ENCODE results near the gene DNAJC17. TPM values are rescaled to one million over a fixed set of nuclear protein-coding genes. Genes with fewer than 3 reads are reported as not detected.
A peak's percentile ranks its signal among the peaks of the same experiment; 100 is the strongest.

The DNAJC17 gene
- total and polyA plus RNA-seq, 8 donors, result 12.2 to 57.6 (median 15.8) TPM

DNA sequence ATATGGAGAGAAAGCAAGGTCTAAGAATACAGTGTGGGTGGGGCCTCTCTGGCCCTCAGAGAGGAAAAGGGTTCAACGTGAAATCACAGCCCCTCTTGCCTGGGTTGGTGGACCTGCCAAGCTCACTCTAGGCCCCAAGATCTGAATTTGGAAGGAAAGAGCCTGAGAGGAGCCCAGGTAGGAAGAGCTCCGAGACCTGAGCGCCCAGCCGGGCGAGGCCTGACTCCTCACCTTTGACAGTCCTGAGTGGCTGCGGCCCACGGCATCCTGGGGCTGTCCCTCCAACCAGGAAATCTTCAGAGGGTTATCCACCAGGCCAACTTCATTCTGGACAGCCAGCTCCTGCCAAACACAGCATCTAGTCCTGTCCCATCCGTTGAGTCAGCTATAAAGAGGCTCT is 33.8 kb downstream of the DNAJC17 start:
- WGBS, 2 donors, result 88 to 94% methylated on average over 8 of the region's 8 CpGs
- no peak for TF ChIP-seq CTCF (IDR thresholded peaks at IDR 0.05)
- Histone ChIP-seq H3K4me3 (no peak overlapping the region), H3K27ac (no peak overlapping the region), H3K27me3 (no peaks in the 10 kb centered on the region), H3K36me3 (peaks cover 0 to 38% (median 18%) of the 10 kb centered on the region in 3 donors), H3K4me1 (no peaks in the 10 kb centered on the region), H3K9me3 (no peaks in the 10 kb centered on the region)
- intact Hi-C loops (cut with DNase I), result no loop called here
- DNase-seq (peak in 1 of 6 donors; percentile 35), FAIRE-seq (no peak), ATAC-seq (no peak)

GRCh38 chr15:40772014-40772413 is 35.3 kb downstream of the DNAJC17 start:
- intact Hi-C loops (cut with DNase I), result no loop called here
- Histone ChIP-seq H3K9me3 (no peaks in the 10 kb centered on the region), H3K4me3 (no peak overlapping the region), H3K27me3 (no peaks in the 10 kb centered on the region), H3K27ac (no peak overlapping the region), H3K4me1 (no peaks in the 10 kb centered on the region), H3K36me3 (peaks cover 0 to 32% (median 18%) of the 10 kb centered on the region in 3 donors)
- DNase-seq, result peak in 1 of 6 donors; percentile 39
- FAIRE-seq, result no peak
- 90 to 91% methylated on average over 12 to 13 of the region's 13 CpGs for WGBS, 2 donors
- no peak for TF ChIP-seq CTCF (IDR thresholded peaks at IDR 0.05)
- ATAC-seq, result no peak

- intact Hi-C loops (cut with DNase I), result no loop called here
Measured at GRCh38 chr15:40771242-40771641, 36.0 kb downstream of the DNAJC17 start.

DNA sequence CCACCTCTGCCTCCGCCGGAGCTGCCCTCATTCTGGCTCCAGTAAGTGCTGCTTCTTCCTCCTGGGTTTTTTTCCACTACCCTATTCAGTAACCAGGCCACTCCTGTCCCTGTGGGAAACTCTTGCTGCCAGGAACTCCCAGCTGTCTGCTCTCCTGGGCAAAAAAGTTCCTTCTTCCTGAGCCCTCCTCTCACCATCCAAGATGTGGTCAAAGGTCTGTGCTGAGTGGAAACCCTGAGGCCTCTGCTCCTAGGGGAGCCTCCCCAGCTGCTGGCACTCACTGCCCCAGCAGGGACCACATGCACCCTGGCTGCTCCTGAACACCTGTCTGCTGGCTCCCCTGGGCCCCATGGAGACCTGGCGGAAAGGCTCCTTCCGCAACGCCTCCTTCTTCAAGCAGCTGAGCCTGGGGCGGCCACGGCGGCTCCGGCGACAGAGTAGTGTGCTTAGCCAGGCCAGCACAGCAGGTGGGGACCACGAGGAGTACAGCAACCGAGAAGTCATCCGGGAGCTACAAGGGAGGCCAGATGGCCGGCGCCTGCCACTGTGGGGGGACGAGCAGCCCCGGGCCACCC is 37.0 kb downstream of the DNAJC17 start:
- intact Hi-C loops (cut with DNase I), result no loop called here
- H3K4me1 ChIP-seq, result peaks cover 0 to 4% (median under 1%) of the 10 kb centered on the region in 3 donors
- peak overlapping the region in 2 of 4 donors; percentile 43 to 51 for H3K27ac ChIP-seq
- ATAC-seq (peak in 2 of 4 donors; percentile 2 to 5), DNase-seq (no peak), FAIRE-seq (no peak)
- 88 to 91% methylated on average over 16 to 17 of the region's 17 CpGs for WGBS, 2 donors
- H3K27me3 ChIP-seq, result no peaks in the 10 kb centered on the region
- H3K9me3 ChIP-seq, result no peaks in the 10 kb centered on the region
- peaks cover 0 to 21% (median 6%) of the 10 kb centered on the region in 3 donors for H3K36me3 ChIP-seq
- TF ChIP-seq CTCF (IDR thresholded peaks at IDR 0.05), result no peak
- no peak overlapping the region for H3K4me3 ChIP-seq

More at GRCh38 chr15:40771242-40771641, 36.0 kb downstream of the DNAJC17 start:
- Histone ChIP-seq H3K9me3 (no peaks in the 10 kb centered on the region), H3K4me3 (no peak overlapping the region), H3K36me3 (peaks cover 0 to 32% (median 15%) of the 10 kb centered on the region in 3 donors), H3K27ac (no peak overlapping the region), H3K4me1 (no peaks in the 10 kb centered on the region), H3K27me3 (no peaks in the 10 kb centered on the region)
- no peak for TF ChIP-seq CTCF (IDR thresholded peaks at IDR 0.05)
- FAIRE-seq (no peak), DNase-seq (peak in 1 of 6 donors; percentile 3), ATAC-seq (no peak)
- 93 to 95% methylated on average over 5 of the region's 5 CpGs for WGBS, 2 donors

Measured in pancreas (tissue), 10 donors.